GM18909 (cell line): ENCODE data around the gene ABI2.

ENCODE experiments used
- ATAC-seq: cut with Tn5 transposase; IDR thresholded peaks from one replicate; pipeline ENCODE4 v1.9.1; 2021; ENCODE audit warnings: mild to moderate bottlenecking; ENCODE audit not compliant: unreplicated experiment, poor library complexity

The ABI2 gene

DNA sequence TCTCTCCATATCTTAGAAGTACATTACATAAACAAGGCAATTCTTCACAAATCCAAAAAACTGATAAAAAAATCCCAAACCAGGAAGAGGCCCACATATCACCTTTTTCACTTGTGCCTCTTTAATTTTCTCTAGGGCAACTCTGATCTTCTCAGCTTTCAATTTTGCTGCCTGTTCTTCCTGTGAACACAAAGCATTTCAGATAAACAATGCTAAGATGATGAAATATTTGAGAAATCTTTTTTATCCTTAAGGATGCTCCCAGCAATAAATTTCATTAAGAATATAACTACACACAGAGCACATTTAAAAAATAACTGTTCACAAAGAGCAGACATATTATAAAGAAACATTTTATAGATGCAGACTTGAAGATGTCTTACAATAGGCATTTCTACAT lies 133.6 kb downstream of the ABI2 start:
- no peak for ATAC-seq

DNA sequence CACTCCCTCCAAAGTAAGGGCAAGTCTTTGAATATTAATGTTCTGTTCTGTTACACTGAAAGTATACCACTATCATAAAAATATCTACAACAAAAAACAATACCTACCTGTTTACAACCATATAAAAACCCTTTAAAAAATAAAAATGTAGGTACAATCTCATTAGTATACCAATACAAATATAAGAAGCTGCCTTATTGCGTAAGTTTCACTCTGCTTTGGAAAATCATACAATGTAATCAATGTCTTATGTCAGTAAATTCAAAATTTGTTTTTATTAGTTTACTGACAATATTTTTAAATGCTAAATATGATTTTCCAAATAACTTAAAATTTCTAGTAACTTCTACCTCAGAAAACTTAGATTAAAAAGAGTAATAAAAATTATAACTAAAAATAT lies 134.1 kb downstream of the ABI2 start:
- ATAC-seq = no peak

DNA sequence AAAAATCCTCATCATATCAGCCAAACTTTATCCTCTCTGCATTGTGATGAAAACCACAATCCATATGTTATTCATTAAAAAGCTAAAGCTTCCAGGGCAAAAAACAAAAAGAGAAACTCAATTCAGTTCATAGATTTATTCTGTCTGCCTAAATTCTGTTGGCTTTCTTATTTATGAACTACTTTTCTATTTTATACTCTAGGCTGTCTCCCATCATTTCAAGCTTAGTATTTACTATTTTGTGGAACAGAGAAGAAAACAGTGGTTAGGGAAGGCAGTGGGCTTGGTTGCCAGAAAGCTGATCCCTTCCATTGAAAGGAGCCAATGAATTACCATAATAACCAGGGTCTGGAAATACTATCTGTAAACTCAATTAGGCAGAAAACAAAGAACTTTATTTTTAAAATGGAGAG lies 135.1 kb downstream of the ABI2 start:
- ATAC-seq = no peak

DNA sequence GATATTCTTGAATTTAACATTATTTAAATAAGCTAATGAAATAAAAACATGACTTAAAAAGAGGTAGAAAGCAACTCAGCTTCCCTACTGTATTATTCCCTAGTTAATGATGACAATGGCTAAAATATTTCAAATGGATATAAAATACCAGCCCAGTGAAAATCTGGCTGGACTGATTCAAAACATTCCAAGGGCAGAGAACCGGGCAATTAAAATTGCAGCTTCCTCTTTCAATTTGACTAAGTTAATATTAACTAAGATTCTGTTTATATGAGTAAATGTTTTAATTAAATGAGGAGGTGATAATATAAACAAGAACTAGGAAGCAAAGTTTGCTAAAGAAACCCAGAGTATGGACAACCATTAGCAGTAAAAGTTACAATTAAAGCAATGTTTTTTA lies 141.4 kb downstream of the ABI2 start:
- no peak for ATAC-seq

DNA sequence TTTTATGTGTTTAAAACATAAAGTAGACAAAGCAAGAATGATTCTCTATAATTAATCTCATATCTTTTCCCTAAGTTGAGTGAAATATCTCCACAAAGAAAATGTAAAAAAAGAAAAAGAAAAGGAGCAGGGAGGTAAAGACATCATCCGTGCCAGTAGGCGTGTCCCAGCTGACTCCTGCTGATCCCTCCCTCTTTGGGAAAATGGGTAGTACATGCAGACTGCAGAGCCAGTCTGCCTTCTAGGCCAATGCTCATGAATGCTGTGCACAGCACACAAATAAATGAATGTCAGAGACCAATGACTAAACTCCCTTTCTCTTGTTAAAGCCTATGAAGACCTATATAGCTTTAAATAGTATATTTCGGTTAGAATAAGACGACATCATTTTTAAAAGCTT lies 142.2 kb downstream of the ABI2 start:
- ATAC-seq = no peak

DNA sequence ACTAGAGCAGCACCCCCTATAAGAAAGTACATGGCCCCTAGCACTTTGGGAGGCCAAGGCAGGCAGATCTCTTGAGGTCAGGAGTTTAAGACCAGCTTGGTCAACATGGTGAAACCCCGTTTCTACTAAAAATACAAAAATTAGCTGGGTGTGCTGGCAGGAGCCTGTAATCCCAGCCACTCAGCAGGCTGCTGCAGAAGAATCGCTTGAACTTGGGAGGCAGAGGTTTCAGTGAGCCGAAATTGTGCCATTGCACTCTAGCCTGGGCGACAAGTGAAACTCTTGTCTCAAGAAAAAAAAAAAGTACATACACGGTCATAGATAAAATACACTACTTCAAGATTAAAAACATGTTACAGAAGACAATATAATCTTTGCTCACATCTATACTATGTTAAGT lies 143.1 kb downstream of the ABI2 start:
- ATAC-seq = no peak

DNA sequence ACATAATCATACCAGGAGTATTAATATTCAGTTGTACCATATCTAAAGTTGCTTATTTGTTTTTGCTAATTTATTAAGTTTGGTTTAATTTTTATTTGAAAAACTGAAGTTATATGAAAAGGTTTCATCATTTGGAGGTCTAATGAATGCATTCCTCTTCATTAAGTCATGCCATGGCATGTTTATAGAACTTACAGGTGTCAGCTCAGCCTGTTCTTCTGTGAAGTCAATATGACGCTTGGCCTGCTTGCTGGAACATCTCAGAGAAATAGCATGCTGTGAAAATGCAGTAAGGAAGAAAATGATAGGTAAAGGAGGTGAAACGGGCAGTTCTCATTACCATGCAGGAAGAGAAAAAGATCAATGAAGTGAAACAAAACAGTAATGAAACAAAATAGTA lies 148.7 kb downstream of the ABI2 start:
- ATAC-seq = no peak

DNA sequence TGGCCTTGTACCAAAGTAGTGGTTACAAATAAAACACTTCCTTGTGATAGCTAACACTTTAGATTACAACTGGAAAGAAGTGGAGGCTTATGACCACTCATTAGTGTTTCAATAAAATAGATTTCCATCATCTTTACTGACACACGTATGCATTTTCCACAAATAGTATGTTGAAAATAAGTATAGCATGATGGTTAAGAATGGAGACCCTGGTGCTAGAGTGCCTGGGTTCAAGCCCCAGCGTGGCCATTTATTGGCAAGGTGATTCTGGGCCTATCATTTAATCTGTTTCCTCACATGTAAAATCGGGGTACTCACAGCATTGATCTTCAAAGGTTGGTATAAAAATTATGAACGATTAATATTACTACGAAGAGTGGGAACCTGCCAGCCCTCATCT lies 152.4 kb downstream of the ABI2 start:
- no peak for ATAC-seq

DNA sequence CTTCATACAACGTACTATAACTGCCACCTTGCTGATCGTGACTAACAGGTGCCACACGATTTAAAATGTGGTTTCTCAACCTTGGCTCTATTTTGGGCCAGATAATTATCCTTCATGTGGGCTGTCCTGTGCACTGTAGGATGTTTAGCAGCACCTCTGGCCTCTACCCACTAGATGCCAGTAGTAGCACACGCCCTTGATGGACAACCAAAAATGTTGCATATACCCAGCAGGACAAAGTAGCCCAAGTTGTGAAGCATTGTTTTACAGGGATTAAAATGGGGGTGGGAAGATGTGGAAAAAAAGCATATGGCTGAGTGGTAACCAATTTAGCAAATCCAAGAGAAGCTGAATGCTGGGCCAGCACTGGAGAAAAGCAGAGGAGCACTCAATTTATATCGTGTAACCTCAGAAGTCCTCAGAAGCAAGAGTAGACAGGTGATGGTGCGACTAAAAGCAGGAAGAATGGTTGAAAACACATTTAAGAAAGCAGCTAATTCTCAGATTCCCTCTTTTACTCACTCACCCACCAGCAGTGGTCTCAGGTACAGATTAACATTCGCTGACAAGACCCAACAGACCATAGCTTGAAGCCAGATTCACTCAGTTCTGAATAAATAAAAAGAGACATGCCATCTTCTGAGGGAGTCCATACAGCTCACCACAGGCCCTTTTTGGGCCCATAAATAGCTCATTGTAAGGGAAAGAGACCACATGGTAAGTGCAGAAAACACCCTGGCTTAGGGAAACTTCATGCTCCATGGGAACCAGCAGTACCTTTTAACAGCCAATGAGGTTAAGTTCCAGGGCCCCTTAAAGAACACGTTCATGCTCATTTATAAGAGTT lies 156.3 kb downstream of the ABI2 start:
- peak; percentile 58 for ATAC-seq

DNA sequence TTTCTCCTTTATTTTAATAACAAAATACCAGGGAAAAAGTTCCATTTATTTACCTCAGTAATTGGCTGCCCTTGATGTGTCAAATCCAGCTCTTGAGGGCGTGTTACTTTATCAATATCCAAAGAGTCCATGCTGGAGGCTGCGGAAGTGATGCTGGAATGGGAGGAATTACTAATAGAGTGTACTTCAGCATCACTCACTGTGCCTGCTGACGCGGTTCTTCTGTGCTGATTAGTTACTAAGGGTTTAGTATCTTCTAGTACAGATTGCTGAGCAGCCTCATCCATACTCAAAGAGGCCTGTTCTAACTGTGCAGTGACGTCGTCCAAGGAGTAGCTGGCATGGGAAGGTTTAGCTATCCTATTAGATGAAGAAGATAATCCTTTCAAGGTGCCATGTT lies 161.3 kb downstream of the ABI2 start:
- ATAC-seq = no peak

DNA sequence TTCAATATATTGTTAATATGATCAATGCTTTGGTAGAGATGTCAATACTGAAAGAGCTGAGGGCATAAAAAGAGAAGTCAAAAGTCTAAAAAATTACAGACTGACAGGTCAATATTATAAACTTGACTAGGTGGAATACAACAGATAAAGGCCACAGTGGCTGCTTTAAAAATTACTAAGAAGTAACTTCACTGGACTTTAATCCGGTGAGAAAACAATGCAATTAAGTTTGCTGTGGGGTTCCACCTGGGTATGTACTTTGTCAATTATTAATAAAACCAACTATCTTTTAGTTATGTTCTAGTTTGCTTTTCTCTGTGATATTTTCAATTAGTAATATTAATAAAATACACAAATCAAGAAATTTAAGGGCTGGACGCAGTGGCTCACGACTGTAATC lies 162.2 kb downstream of the ABI2 start:
- ATAC-seq = no peak

DNA sequence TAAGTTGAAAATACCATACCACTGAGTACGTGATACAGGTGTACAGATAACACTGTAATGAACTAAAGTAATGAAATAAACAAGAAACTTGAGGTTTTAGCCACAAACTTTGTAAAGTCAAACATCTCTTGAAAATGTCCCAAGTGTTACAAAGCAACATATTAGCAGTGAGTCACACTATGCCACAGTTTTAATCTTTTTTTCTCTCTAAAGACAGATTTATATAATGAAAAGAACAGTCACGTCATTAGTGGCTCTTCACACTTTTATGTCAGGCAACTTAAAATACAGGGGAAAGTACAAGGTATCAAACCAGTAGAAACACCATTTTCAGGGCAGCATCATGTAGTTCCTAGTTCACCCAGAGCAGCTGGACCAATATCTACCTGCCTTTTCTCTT lies 164.8 kb downstream of the ABI2 start:
- ATAC-seq = no peak
